CD4-positive, alpha-beta T cell (primary cell): ENCODE measurements around the gene ERC2. TPM values are rescaled to one million over a fixed set of nuclear protein-coding genes. Genes with fewer than 3 reads are reported as not detected.

Experiments
- ATAC-seq: fragments of 200-7000 bp; cut with Tn5 transposase; one replicate; pipeline ENCODE4 v1.10.0; 2022; ENCODE audit warnings: mild to moderate bottlenecking; ENCODE audit not compliant: poor library complexity
- CTCF ChIA-PET: fragments of 350-600 bp; sonication (Branson Sonifier 250); formaldehyde crosslinking; loops from one replicate; lab custom pipeline; 2021; ENCODE audit warnings: antibody characterized with exemption, inconsistent platforms; lab: Charles Lee
- POLR2A ChIA-PET: fragments of 350-600 bp; sonication (Branson Sonifier 250); formaldehyde crosslinking; loops from one replicate; lab custom pipeline; 2021; ENCODE audit warnings: antibody characterized with exemption, inconsistent platforms; lab: Charles Lee
- DNase-seq, 14 experiments: peaks; one replicate each; pipeline ENCODE4 v3.0.0-alpha.2; 2013 to 2020; ENCODE audit warnings: mixed read lengths in 2 of 14
- H3K27ac ChIP-seq, 2 donors: one replicate each; pipeline versions ENCODE4 v1.5.1 to v1.7.0; 2013; ENCODE audit warnings: low read length in 2 of 2, low read depth in 1 of 2, mild to moderate bottlenecking in 1 of 2
- H3K27me3 ChIP-seq, 2 experiments: 1 replicate in 1 of 2; 2 replicates in 1 of 2; pipeline versions ENCODE4 v1.6.1 to v1.7.0; 2013; ENCODE audit warnings: low read length in 2 of 2, control low read depth in 1 of 2, mild to moderate bottlenecking in 1 of 2, moderate library complexity in 1 of 2; ENCODE audit not compliant: insufficient read depth in 2 of 2, control insufficient read depth in 1 of 2
- H3K36me3 ChIP-seq: one replicate; pipeline ENCODE4 v1.6.1; 2013; ENCODE audit warnings: low read length, control low read depth; ENCODE audit not compliant: insufficient read depth
- H3K4me1 ChIP-seq: one replicate; pipeline ENCODE4 v1.6.1; 2013; ENCODE audit warnings: low read length, control low read depth; ENCODE audit not compliant: insufficient read depth
- H3K4me3 ChIP-seq: one replicate; pipeline ENCODE4 v1.5.1; 2013; ENCODE audit warnings: mild to moderate bottlenecking, low read length, moderate library complexity
- H3K9me3 ChIP-seq, 2 experiments: 1 replicate in 1 of 2; 2 replicates in 1 of 2; pipeline versions ENCODE4 v1.6.1 to v1.7.0; 2013; ENCODE audit warnings: low read length in 2 of 2, mild to moderate bottlenecking in 2 of 2, control low read depth in 1 of 2, moderate library complexity in 1 of 2; ENCODE audit not compliant: control insufficient read depth in 1 of 2, insufficient read depth in 1 of 2
- H3K27ac Mint-ChIP-seq: one replicate; pipeline ENCODE4 v1.8.0; 2020; ENCODE audit warnings: mixed read lengths
- H3K27me3 Mint-ChIP-seq: one replicate; pipeline ENCODE4 v1.8.0; 2021; ENCODE audit warnings: mixed read lengths
- H3K36me3 Mint-ChIP-seq: one replicate; pipeline ENCODE4 v1.8.0; 2021; ENCODE audit warnings: low read depth, mixed read lengths
- H3K4me1 Mint-ChIP-seq: one replicate; pipeline ENCODE4 v1.8.0; 2021; ENCODE audit warnings: low read depth, mixed read lengths
- H3K4me3 Mint-ChIP-seq: one replicate; pipeline ENCODE4 v1.8.0; 2020; ENCODE audit warnings: mild to moderate bottlenecking, mixed read lengths
- H3K9me3 Mint-ChIP-seq: one replicate; pipeline ENCODE4 v1.8.0; 2020; ENCODE audit warnings: mixed read lengths
- CTCF ChIP-seq: fragments of 200-600 bp; IDR thresholded peaks from one replicate; pipeline ENCODE4 v1.8.0; 2022; ENCODE audit warnings: antibody characterized with exemption, mild to moderate bottlenecking
- intact Hi-C, 2 experiments: fragments of 100-400 bp; cut with DNase I in 1 of 2; cut with micrococcal nuclease in 1 of 2; formaldehyde crosslinking; loops; one replicate each; pipeline versions ENCODE4 v1.15.1 to v1.9.0; 2023 to 2025; cut with DNase I, micrococcal nuclease
- total RNA-seq, 174 experiments: library from RNA in 2 of 174; stranded (reverse) in 2 of 174; gene quantifications; one replicate each; pipeline ENCODE4 v1.2.3 and lab custom pipeline; 2021 to 2026

The ERC2 gene
- total RNA-seq, 2 experiments from 2014 or later: not detected

- no peak overlapping the region for H3K27ac ChIP-seq
- no peaks in the 10 kb centered on the region for H3K36me3 ChIP-seq
- no peak for TF ChIP-seq CTCF
- peaks cover 89% of the 10 kb centered on the region for H3K27me3 Mint-ChIP-seq
- intact Hi-C loops: no loop called here
- H3K9me3 Mint-ChIP-seq: peaks cover 2% of the 10 kb centered on the region
- peak overlapping the region; percentile 27 for H3K4me3 Mint-ChIP-seq
- H3K9me3 ChIP-seq: no peaks in the 10 kb centered on the region
- ATAC-seq: no peak
- H3K4me3 ChIP-seq: no peak overlapping the region
- no peak overlapping the region for H3K27ac Mint-ChIP-seq
- peaks cover 22% of the 10 kb centered on the region for H3K4me1 Mint-ChIP-seq
- CTCF ChIA-PET: no interaction called here
- peaks cover 55 to 76% of the 10 kb centered on the region in 2 experiments for H3K27me3 ChIP-seq
- no peaks in the 10 kb centered on the region for H3K36me3 Mint-ChIP-seq
- no peak for DNase-seq
- POLR2A ChIA-PET: no interaction called here
- peaks cover 13% of the 10 kb centered on the region for H3K4me1 ChIP-seq
Observed at GRCh38 chr3:56467801-56468183, 475 bp downstream of the ERC2 start.

GRCh38 chr3:56467108-56467507, 1.2 kb downstream of the ERC2 start:
- POLR2A ChIA-PET: no interaction called here
- no peaks in the 10 kb centered on the region for H3K36me3 Mint-ChIP-seq
- no peak for TF ChIP-seq CTCF

GRCh38 chr3:56459719-56460118, 8.5 kb downstream of the ERC2 start:
- Histone ChIP-seq H3K27me3 (peaks cover 4 to 13% of the 10 kb centered on the region in 2 experiments), H3K9me3 (no peaks in the 10 kb centered on the region), H3K27ac (no peak overlapping the region), H3K4me3 (no peak overlapping the region), H3K4me1 (no peaks in the 10 kb centered on the region), H3K36me3 (no peaks in the 10 kb centered on the region)
- Mint-ChIP-seq H3K9me3 (no peaks in the 10 kb centered on the region), H3K27ac (no peak overlapping the region), H3K4me1 (no peaks in the 10 kb centered on the region), H3K27me3 (peaks cover 69% of the 10 kb centered on the region), H3K4me3 (no peak overlapping the region), H3K36me3 (no peaks in the 10 kb centered on the region)
- CTCF ChIA-PET: no interaction called here
- intact Hi-C loops: no loop called here
- DNase-seq: no peak
- TF ChIP-seq CTCF: no peak
- ATAC-seq: no peak
- POLR2A ChIA-PET: no interaction called here

More at GRCh38 chr3:56467108-56467507, 1.2 kb downstream of the ERC2 start:
- Mint-ChIP-seq H3K27me3 (peaks cover 89% of the 10 kb centered on the region), H3K27ac (no peak overlapping the region), H3K4me1 (peaks cover 22% of the 10 kb centered on the region), H3K9me3 (peaks cover 2% of the 10 kb centered on the region), H3K4me3 (peak overlapping the region; percentile 65)
- peak overlapping the region; percentile 14 for H3K4me3 ChIP-seq
- H3K27ac ChIP-seq: no peak overlapping the region
- H3K4me1 ChIP-seq: peaks cover 13% of the 10 kb centered on the region
- no peaks in the 10 kb centered on the region for H3K36me3 ChIP-seq
- intact Hi-C loops: no loop called here
- DNase-seq (peak in 4 of 14 experiments; percentile 11 to 35 (median 29)), ATAC-seq (peak; percentile 39)
- H3K9me3 ChIP-seq: no peaks in the 10 kb centered on the region
- CTCF ChIA-PET: no interaction called here
- peaks cover 51 to 71% of the 10 kb centered on the region in 2 experiments for H3K27me3 ChIP-seq
